GM12872 (cell line): ENCODE data around the gene NLGN1.

Experiments
- TF ChIP-seq, protein P1 (sequence below): IDR thresholded peaks from 3 replicates; pipeline ENCODE4 v1.5.1; 2011; ENCODE audit warnings: low read depth, mild to moderate bottlenecking, low read length, moderate library complexity; ENCODE audit not compliant: insufficient read depth

NLGN1 gene

DNA sequence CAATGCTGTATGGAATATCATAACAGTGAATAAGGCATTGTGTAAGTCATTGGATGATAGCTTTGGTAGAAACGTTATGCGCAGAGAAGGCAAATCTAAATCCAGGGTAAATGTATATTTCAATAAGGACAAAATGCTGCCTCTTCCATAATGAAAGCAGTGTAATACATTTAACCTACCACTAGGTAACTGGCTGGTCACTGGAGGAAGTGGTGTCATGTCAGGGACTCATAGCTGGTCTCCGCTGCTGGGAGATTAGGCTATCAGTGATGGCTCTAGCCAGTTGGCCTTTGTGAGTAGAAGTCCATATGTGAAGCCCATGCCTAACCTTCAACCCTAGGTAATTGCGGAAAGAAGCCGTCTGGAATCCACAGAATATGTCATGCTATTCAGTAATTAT, 140.9 kb downstream of the NLGN1 start:
- TF ChIP-seq, protein P1, sequence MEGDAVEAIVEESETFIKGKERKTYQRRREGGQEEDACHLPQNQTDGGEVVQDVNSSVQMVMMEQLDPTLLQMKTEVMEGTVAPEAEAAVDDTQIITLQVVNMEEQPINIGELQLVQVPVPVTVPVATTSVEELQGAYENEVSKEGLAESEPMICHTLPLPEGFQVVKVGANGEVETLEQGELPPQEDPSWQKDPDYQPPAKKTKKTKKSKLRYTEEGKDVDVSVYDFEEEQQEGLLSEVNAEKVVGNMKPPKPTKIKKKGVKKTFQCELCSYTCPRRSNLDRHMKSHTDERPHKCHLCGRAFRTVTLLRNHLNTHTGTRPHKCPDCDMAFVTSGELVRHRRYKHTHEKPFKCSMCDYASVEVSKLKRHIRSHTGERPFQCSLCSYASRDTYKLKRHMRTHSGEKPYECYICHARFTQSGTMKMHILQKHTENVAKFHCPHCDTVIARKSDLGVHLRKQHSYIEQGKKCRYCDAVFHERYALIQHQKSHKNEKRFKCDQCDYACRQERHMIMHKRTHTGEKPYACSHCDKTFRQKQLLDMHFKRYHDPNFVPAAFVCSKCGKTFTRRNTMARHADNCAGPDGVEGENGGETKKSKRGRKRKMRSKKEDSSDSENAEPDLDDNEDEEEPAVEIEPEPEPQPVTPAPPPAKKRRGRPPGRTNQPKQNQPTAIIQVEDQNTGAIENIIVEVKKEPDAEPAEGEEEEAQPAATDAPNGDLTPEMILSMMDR: peak; percentile 34; the same call in 1 of the 3 replicates

DNA sequence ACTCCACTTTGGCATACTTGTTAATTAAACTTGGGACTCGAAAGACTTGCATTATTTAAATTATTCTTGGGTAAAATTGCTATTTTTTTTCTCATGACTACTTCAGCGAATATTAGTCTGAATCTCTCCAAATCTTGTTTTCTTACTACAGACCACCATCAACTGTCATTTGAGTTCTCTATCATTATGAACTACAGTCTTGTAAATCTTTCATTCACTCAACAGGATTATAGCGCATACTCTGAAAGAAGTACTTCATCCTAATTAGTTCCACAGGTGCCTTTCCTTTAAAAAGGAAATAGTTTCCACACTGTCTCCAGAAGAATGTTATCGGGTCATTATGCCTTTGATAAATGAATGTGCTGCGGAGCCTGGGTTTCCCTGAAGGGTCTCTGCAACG, 149.5 kb downstream of the NLGN1 start:
- TF ChIP-seq, protein P1: no peak

DNA sequence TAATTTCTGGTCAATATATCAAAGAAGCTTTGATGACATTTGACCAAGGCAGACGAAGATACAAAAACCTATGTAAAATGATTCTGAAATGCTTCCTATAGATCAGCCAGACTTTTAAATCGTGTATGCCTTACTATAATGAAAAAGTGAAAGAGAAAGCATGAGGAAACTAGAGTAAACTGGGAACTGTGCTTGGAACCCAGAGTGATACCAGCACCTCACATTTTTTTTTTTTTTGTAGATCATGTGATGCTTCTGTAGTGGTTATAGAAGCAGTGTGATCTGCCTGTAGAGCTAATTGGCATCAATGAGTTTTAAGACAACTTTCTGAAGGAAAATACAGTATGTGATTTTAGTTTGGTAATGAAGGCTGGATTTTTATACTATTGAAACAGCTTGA, 150.7 kb downstream of the NLGN1 start:
- TF ChIP-seq, protein P1: no peak

DNA sequence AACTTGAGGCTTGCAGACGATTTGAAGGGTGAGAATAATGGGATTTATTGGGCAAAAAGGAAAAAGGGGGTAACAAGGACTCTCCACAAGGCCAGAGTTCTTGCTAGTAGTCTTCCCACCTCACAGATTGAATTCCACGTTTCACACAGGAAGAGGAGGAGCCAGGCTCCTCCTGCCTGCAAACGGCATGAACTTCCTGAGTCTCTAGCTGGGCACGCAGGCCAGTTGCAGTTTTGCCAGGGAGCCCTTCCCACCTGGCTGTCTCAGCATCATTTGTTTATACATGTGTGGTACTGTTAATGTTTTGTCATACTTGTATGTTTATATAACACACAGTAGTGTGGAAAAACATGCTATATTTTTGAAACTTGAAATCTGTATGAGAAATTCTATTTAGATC, 155.0 kb downstream of the NLGN1 start:
- TF ChIP-seq, protein P1: no peak

DNA sequence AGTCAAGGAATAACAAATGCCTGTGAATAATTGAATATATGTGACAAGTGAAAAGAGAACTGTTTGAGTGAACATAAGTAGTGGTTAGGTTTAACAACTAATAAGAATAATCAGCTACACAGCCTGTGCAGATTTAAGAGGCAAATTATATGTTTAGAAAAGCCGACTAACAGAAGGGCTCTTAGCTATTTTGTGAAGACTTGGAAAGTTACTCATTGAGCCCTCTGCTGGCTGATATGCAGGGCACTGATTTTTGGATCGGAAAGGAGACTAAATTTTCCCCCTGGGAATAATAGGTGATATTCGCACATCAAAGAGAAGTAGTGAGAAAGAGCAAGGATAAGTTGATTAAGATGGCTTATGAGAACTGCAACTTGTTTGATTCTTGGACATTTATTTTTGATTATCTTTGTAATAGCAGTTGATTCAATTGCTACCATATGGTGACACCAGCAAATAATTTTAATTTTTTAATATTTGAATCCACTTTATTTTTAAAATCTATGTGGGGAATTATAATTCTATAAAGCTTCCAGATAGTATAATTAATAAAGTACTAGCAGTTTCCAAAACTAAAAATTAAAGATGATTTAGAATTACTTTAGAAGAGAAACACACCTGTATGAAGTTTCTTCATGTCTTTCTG, 156.2 kb downstream of the NLGN1 start:
- TF ChIP-seq, protein P1: peak; percentile 50

DNA sequence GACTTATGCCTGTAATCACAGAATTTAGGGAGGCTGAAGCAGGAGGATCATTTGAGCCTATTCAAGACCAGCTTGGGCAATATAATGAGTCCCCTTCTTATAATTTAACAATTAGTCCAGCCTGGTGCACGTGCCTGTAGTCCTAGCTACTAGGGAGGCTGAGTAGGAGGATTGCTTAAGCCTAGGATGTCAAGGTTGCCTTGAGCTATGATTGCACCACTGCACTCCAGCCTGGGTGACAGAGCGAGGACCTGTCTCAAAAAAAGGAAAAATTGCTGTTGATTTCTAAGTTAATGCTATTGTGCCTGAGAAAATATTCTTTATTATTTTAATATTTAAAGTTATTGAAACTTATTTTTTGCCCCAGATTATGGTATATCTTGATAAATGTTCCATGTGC, 159.0 kb downstream of the NLGN1 start:
- TF ChIP-seq, protein P1: no peak

DNA sequence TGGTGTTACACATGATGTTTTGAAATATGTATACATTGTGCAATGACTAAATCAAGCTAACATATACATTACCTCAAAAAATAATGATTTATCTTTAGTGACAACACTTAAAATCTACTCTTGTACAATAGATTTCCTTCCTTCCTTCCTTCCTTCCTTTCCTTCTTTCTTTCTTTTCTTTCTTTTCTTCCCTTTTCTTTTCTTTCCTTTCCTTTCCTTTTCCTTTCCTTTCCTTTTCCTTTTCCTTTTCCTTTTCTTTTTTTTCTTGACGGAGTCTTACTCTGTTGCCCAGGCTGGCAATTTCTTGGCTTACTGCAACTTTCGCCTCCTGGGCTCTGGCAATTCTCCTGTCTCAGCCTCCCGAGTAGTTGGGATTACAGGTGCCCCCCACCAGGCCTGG, 170.5 kb downstream of the NLGN1 start:
- TF ChIP-seq, protein P1: no peak
